Upper lobe of left lung (tissue), 4 donors: ENCODE results near the gene NHERF2.

ENCODE experiments used
- CTCF ChIP-seq, 6 experiments: fragments of 450-650 bp in 4 of 6; fragments of 200-600 bp in 2 of 6; sonication (generic) in 2 of 6; IDR thresholded peaks; one replicate each; pipeline ENCODE4 v1.5.1; 2016 to 2019; ENCODE audit warnings: antibody characterized with exemption in 6 of 6
- EP300 ChIP-seq, 4 donors: sonication (generic); formaldehyde crosslinking; IDR thresholded peaks; one replicate each; pipeline ENCODE4 v1.5.1; 2017; ENCODE audit warnings: antibody characterized with exemption in 4 of 4, control low read depth in 2 of 4
- POLR2A ChIP-seq, 4 donors: fragments of 450-650 bp; IDR thresholded peaks; one replicate each; pipeline ENCODE4 v1.5.1; 2016 to 2017; ENCODE audit warnings: antibody characterized with exemption in 4 of 4, mild to moderate bottlenecking in 2 of 4
- POLR2AphosphoS5 ChIP-seq, 2 donors: sonication (generic); formaldehyde crosslinking; IDR thresholded peaks; one replicate each; pipeline ENCODE4 v1.5.1; 2017; ENCODE audit warnings: antibody characterized with exemption in 2 of 2

- TF ChIP-seq CTCF (IDR thresholded peaks at IDR 0.05) = no peak
- no peak for TF ChIP-seq EP300 (IDR thresholded peaks at IDR 0.05)
- no peak for TF ChIP-seq POLR2AphosphoS5 (IDR thresholded peaks at IDR 0.05)
- no peak for TF ChIP-seq POLR2A (IDR thresholded peaks at IDR 0.05)
Measured at GRCh38 chr16:2061526-2061925, 34.8 kb downstream of the NHERF2 start.
